Stimulated activated CD4-positive, alpha-beta T cell treated with anti-CD3 and anti-CD28 coated beads, Interleukin-15, amount 100 ng/mL, for 1 hour (primary cell): Measurements from ENCODE around the gene SNRPE.
A peak's percentile ranks its signal among the peaks of the same experiment; 100 is the strongest.
"Not testable (repeated sequence)": the region's sequence is repeated elsewhere in the genome, so short reads cannot be mapped to it uniquely, and the experiment has no call there.

ENCODE experiments used
- DNase-seq, 2 donors: peaks; one replicate each; pipeline ENCODE4 v3.0.0-alpha.2; 2020; ENCODE audit warnings: low read depth in 1 of 2, low spot score in 1 of 2

The SNRPE gene

GRCh38 chr1:203861379-203862184 lies at the start of gene SNRPE:
Gene SNRPE, plus strand, starts transcription at chr1:203861599. Its CDS starts 61 bp downstream, at chr1:203861660.
- DNase-seq, result peak; percentile 90 to 94

- DNase-seq, result no peak
Measured at GRCh38 chr1:203813581-203814341, 47.6 kb upstream of the SNRPE start.

DNA sequence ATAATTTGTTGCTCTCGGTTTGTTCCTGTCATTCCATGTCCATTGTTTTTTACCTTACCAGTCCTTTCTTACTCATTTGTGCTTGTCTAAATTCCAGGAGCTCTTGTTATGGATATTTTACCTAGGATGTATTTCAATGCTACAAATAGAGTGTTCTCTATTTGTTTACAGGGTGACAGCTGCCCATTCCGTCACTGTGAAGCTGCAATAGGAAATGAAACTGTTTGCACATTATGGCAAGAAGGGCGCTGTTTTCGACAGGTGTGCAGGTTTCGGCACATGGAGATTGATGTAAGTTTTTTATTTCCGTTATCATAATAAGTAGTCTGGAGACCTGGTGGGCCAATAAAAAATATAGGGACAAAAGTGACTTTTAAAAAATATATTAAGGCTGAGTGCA lies 43.0 kb upstream of the SNRPE start:
- no peak for DNase-seq

DNA sequence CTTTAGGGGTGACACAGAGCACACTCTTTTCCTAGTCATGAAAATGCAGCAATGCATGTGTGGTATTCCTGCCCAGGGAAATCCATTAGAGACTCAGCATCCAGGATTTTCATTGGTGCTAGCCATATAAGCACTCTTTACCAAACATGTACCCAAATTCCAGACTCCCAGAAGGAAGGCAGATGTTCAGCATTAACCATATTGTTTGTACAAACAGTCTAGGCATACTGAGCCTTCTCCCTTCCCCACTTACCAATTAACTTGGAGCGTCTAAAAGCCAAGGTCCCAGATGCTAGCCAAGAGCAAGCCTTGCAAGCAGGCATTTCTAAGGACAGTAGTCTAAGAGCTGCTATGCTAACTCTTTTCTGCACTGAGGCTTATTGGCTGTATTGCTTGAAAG lies 38.1 kb upstream of the SNRPE start:
- no peak for DNase-seq

DNA sequence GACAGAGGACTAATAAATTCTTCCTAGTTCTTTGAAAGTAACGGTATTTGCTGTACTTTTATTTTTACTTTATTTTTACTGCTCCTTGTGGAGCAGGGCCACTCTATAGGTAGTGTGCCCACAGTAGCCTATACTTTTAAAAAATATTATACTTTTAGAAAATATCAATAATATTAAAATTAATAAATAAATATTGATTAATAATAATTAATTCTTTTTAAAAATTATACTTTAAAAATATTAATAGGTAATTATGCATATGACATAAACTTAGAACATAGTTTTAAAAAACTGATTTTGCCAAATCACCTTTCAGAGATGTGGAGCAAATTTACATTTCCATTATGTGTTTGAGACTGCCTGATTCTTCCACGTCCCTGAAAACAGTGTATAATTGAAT lies 35.2 kb upstream of the SNRPE start:
- DNase-seq, result no peak

- no peak for DNase-seq
Measured at GRCh38 chr1:203828002-203828401, 33.4 kb upstream of the SNRPE start.

DNA sequence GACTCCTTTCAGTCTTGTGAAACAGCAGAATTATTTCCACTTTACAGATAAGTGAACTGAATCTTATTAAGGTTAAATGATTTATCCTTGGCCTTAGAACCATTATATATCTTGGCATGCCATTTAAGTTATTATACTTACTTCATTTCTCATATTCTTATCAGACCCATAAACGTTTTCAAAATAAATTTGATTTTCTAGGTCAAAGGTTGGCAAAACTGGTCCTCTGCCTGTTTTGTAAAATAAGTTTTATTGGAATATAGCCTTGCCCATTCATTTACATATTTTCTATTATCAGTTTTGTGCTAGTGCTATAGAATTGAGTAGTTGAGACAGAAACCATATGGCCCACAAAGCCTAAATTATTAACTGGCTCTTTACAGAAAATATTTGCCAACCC lies 32.9 kb upstream of the SNRPE start:
- DNase-seq, result no peak

DNA sequence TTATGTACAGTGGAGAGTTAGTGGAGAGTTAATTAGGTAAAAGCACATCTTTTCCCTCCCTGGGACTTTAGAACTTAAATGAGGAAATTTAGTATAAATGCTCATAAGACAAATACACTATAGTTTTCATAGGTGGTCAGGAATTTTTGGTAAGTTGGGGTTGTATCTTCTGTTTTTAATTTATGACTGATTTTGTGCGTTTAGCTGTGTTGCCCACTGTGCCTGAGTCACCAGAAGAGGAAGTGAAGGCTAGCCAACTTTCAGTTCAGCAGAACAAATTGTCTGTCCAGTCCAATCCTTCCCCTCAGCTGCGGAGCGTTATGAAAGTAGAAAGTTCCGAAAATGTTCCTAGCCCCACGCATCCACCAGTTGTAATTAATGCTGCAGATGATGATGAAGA lies 32.2 kb upstream of the SNRPE start:
- DNase-seq, result not testable (repeated sequence)

GRCh38 chr1:203835476-203835875 lies 25.9 kb upstream of the SNRPE start:
- no peak for DNase-seq

GRCh38 chr1:203839081-203839480 lies 22.3 kb upstream of the SNRPE start:
- no peak for DNase-seq

DNA sequence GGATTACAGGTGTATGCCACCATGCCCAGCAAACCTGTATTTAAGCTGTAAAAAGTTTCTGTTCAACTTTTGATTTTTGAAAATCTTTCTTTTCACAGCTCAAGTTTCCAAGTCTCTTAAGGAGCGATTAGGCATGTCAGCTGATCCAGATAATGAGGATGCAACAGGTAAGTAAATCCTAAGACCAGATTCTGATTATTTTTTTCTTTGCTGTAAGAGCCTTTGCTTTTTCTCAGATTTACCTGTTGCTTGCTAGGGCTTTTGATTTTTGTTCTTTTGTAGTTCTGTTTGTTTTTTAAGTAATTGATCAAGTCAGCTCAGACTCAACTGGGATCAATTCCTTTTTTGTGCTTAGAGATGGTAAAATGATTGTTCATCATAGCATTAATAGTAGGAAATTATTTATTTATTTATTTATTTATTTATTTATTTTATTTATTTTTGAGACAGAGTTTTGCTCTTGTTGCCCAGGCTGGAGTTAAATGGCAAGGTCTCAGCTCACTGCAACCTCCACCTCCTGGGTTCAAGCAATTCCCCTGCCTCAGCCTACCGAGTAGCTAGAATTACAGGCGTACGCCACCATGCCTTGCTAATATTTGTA lies 21.1 kb upstream of the SNRPE start:
- no peak for DNase-seq

GRCh38 chr1:203842559-203842876 lies 18.9 kb upstream of the SNRPE start:
- no peak for DNase-seq

DNA sequence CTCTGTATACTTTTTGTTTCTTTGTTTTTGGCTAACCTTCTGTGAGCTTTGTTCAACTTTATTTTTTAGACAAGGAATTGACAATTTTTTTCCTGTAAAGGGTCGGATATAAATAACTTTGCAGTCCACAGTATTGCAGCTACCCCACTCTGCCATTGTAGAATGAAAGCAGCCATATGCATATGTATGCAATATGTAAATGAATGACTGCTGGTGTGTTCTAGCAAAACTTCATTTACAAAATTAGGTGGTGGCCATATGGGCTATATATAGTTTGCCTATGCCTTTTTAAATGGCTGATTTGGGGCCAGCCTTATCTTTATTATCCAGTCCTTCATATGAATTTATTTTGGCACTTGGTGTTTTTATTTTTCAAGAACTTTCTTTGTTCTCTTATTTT lies 18.0 kb upstream of the SNRPE start:
- no peak for DNase-seq

- not testable (repeated sequence) for DNase-seq
Measured at GRCh38 chr1:203853112-203853511, 8.3 kb upstream of the SNRPE start.

DNA sequence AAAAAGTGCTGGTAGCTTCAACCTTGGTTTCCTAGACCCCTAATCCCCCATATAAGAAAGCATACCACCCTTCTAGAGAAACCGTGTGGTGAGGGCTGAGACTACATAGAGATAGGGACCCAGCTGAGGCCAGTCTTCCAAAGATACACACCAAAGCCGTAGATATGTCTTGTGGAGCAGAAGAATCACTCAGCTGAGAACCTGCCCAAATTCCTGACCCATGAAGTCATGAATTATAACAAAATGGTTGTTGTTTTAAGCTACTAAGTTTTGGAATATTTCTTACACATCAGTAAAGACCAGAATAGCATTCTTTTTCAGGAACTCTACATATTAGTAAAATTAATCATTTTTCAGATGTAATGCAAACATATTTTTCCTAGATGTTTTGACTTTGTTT lies 3.3 kb upstream of the SNRPE start:
- DNase-seq, result no peak

GRCh38 chr1:203858975-203859374 lies 2.4 kb upstream of the SNRPE start:
- DNase-seq, result no peak

GRCh38 chr1:203860396-203861025 lies 888 bp upstream of the SNRPE start:
- no peak for DNase-seq

DNA sequence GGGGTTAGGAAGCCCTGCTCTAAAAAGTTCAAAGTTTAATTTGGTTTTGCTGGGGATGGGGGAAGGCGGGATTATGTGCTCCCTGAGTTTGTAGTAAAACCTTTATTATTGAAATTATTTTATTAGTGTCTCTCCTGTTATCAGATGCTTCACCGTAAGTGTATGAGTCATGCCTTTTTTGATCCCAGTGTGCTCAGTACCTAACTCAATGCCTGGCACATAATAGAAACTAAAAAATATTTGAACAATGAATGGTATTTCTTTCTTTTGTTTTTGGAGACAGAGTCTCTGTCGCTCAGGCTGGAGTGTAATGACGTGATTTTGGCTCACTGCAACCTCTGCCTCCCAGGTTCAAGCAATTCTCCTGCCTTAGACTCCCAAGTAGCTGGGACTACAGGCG lies 6.4 kb downstream of the SNRPE start:
- DNase-seq, result no peak

- DNase-seq, result no peak
Measured at GRCh38 chr1:203870245-203870644, 8.8 kb downstream of the SNRPE start.

GRCh38 chr1:203871114-203871880 lies 9.9 kb downstream of the SNRPE start:
- no peak for DNase-seq

- no peak for DNase-seq
Measured at GRCh38 chr1:203873094-203873493, 11.7 kb downstream of the SNRPE start.
